SK-N-SH (cell line): Measurements from ENCODE around the gene GIN1.

ENCODE experiments used
- EZH2phosphoT487 ChIP-seq: fragments of 200-600 bp; sonication (generic); IDR thresholded peaks from 2 replicates; pipeline ENCODE4 v1.6.1; 2017; ENCODE audit warnings: low read depth, mixed run types, mild to moderate bottlenecking, antibody characterized with exemption, moderate library complexity, borderline replicate concordance
- JUND ChIP-seq: IDR thresholded peaks from 2 replicates; pipeline ENCODE4 v1.4.0; 2012
- NFIC ChIP-seq: IDR thresholded peaks from 2 replicates; pipeline ENCODE4 v1.4.0; 2012; ENCODE audit warnings: borderline replicate concordance
- POLR2AphosphoS5 ChIP-seq: IDR thresholded peaks from 2 replicates; pipeline ENCODE4 v1.6.1; 2012; ENCODE audit warnings: low read depth, low read length
- RCOR1 ChIP-seq: fragments of 150-350 bp; IDR thresholded peaks from 2 replicates; pipeline ENCODE4 v1.6.1; 2017; ENCODE audit warnings: antibody characterized with exemption, low read length
- SIN3A ChIP-seq: IDR thresholded peaks from 2 replicates; pipeline ENCODE4 v1.6.1; 2012; ENCODE audit warnings: low read depth, mild to moderate bottlenecking, low read length, moderate library complexity, borderline replicate concordance
- TCF12 ChIP-seq: IDR thresholded peaks from 2 replicates; pipeline ENCODE4 v1.4.0; 2012
- TEAD4 ChIP-seq: IDR thresholded peaks from 2 replicates; pipeline ENCODE4 v1.4.0; 2012; ENCODE audit warnings: mild to moderate bottlenecking, borderline replicate concordance; ENCODE audit not compliant: insufficient read depth
- YY1 ChIP-seq: IDR thresholded peaks from 2 replicates; pipeline ENCODE4 v1.4.0; 2012; ENCODE audit warnings: low read depth, mild to moderate bottlenecking
- TF ChIP-seq, protein P1 (sequence below): fragments of 200-600 bp; sonication (generic); IDR thresholded peaks from 2 replicates; pipeline ENCODE4 v1.6.1; 2017; ENCODE audit warnings: antibody characterized with exemption, mild to moderate bottlenecking, moderate library complexity
- TF ChIP-seq, protein P2 (sequence below): fragments of 150-350 bp; IDR thresholded peaks from 2 replicates; pipeline ENCODE4 v1.6.1; 2017; ENCODE audit warnings: antibody characterized with exemption, low read length, low read depth, borderline replicate concordance
- TF ChIP-seq, protein P3 (sequence below): IDR thresholded peaks from 2 replicates; pipeline ENCODE4 v1.6.1; 2012; ENCODE audit warnings: mild to moderate bottlenecking, low read depth, low read length, moderate library complexity

DNA sequence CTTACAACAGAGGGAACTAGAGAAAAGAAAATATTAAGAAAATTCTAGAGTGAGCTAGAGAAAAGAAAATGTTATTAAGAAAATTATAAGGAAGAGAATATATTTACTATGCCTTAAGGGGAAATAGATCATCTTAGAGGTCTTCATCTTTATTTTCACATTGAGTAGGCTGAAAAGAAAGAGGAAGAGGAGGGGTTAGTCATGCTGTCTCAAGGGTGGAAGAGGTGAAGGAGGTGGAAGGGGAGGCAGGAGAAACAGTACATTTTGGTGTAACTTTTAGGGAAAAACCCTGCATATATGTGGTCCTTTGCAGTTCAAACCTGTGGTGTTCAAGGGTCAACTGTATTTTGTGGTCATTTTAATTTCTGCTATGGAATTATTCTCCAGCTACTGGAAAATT, 46.8 kb upstream of the GIN1 start:
- TF ChIP-seq, protein P1, sequence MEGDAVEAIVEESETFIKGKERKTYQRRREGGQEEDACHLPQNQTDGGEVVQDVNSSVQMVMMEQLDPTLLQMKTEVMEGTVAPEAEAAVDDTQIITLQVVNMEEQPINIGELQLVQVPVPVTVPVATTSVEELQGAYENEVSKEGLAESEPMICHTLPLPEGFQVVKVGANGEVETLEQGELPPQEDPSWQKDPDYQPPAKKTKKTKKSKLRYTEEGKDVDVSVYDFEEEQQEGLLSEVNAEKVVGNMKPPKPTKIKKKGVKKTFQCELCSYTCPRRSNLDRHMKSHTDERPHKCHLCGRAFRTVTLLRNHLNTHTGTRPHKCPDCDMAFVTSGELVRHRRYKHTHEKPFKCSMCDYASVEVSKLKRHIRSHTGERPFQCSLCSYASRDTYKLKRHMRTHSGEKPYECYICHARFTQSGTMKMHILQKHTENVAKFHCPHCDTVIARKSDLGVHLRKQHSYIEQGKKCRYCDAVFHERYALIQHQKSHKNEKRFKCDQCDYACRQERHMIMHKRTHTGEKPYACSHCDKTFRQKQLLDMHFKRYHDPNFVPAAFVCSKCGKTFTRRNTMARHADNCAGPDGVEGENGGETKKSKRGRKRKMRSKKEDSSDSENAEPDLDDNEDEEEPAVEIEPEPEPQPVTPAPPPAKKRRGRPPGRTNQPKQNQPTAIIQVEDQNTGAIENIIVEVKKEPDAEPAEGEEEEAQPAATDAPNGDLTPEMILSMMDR = no peak
- no peak for TF ChIP-seq TCF12
- no peak for TF ChIP-seq YY1
- TF ChIP-seq RCOR1 = no peak
- TF ChIP-seq, protein P2, sequence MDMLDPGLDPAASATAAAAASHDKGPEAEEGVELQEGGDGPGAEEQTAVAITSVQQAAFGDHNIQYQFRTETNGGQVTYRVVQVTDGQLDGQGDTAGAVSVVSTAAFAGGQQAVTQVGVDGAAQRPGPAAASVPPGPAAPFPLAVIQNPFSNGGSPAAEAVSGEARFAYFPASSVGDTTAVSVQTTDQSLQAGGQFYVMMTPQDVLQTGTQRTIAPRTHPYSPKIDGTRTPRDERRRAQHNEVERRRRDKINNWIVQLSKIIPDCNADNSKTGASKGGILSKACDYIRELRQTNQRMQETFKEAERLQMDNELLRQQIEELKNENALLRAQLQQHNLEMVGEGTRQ = no peak
- TF ChIP-seq EZH2phosphoT487 = no peak
- TF ChIP-seq JUND = no peak
- TF ChIP-seq TEAD4 = no peak
- TF ChIP-seq POLR2AphosphoS5 = no peak
- TF ChIP-seq, protein P3, sequence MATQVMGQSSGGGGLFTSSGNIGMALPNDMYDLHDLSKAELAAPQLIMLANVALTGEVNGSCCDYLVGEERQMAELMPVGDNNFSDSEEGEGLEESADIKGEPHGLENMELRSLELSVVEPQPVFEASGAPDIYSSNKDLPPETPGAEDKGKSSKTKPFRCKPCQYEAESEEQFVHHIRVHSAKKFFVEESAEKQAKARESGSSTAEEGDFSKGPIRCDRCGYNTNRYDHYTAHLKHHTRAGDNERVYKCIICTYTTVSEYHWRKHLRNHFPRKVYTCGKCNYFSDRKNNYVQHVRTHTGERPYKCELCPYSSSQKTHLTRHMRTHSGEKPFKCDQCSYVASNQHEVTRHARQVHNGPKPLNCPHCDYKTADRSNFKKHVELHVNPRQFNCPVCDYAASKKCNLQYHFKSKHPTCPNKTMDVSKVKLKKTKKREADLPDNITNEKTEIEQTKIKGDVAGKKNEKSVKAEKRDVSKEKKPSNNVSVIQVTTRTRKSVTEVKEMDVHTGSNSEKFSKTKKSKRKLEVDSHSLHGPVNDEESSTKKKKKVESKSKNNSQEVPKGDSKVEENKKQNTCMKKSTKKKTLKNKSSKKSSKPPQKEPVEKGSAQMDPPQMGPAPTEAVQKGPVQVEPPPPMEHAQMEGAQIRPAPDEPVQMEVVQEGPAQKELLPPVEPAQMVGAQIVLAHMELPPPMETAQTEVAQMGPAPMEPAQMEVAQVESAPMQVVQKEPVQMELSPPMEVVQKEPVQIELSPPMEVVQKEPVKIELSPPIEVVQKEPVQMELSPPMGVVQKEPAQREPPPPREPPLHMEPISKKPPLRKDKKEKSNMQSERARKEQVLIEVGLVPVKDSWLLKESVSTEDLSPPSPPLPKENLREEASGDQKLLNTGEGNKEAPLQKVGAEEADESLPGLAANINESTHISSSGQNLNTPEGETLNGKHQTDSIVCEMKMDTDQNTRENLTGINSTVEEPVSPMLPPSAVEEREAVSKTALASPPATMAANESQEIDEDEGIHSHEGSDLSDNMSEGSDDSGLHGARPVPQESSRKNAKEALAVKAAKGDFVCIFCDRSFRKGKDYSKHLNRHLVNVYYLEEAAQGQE = no peak
- TF ChIP-seq SIN3A = no peak
- no peak for TF ChIP-seq NFIC
